Stomach (tissue), 9 donors: ENCODE results near the gene PPP4C. TPM values are rescaled to one million over a fixed set of nuclear protein-coding genes. Genes with fewer than 3 reads are reported as not detected.

Experiments used
- DNase-seq, 2 donors: peaks; one replicate each; pipeline versions ENCODE4 v3.0.0 to v3.0.0-alpha.2; 2013 to 2019
- H3K27ac ChIP-seq, 5 donors: fragments of 200-600 bp in 4 of 5; sonication (generic) in 4 of 5; one replicate each; pipeline ENCODE4 v1.5.1; 2013 to 2019; ENCODE audit warnings: mild to moderate bottlenecking in 1 of 5, moderate library complexity in 1 of 5
- H3K27me3 ChIP-seq, 3 donors: fragments of 200-600 bp; sonication (generic); one replicate each; pipeline ENCODE4 v1.5.1; 2017 to 2019; ENCODE audit warnings: mixed run types in 1 of 3
- H3K36me3 ChIP-seq, 4 donors: fragments of 200-600 bp; sonication (generic); 1 replicate in 3 of 4; 2 replicates in 1 of 4; pipeline ENCODE4 v1.5.1; 2016 to 2019
- H3K4me1 ChIP-seq, 4 donors: fragments of 200-600 bp; sonication (generic); one replicate each; pipeline ENCODE4 v1.5.1; 2016 to 2019
- H3K4me3 ChIP-seq, 4 donors: fragments of 200-600 bp; sonication (generic) in 3 of 4; one replicate each; pipeline ENCODE4 v1.5.1; 2016 to 2019; ENCODE audit warnings: mild to moderate bottlenecking in 1 of 4
- H3K9me3 ChIP-seq, 4 donors: fragments of 200-600 bp; sonication (generic); one replicate each; pipeline ENCODE4 v1.5.1; 2016 to 2019
- EP300 ChIP-seq: sonication (generic); formaldehyde crosslinking; IDR thresholded peaks from one replicate; pipeline ENCODE4 v1.6.1; 2017; ENCODE audit warnings: antibody characterized with exemption
- POLR2A ChIP-seq, 4 donors: fragments of 450-650 bp; IDR thresholded peaks; one replicate each; pipeline ENCODE4 v1.6.1; 2016; ENCODE audit warnings: antibody characterized with exemption in 4 of 4, control low read depth in 2 of 4, mild to moderate bottlenecking in 1 of 4, moderate library complexity in 1 of 4
- POLR2AphosphoS5 ChIP-seq, 3 donors: sonication (generic); formaldehyde crosslinking; IDR thresholded peaks; one replicate each; pipeline ENCODE4 v1.6.1; 2016; ENCODE audit warnings: antibody characterized with exemption in 3 of 3
- WGBS, 5 donors: extraction: QIAGEN DNeasy Blood & Tissue Kit in 3 of 5; methylation state at CpG; one replicate each; pipeline versions ENCODE4 v1.1.5 to v1.1.7; 2013 to 2018; 5-methylcytosine and 5-hydroxymethylcytosine counted together
- intact Hi-C: fragments of 100-400 bp; cut with DNase I; formaldehyde crosslinking; loops from one replicate; pipeline ENCODE4 v1.15.1; 2023; ENCODE audit warnings: low total_unique reads
- polyA plus RNA-seq, 3 donors: library from polyadenylated mRNA; stranded (reverse); fragments of 200-250 nt; gene quantifications; one replicate each; pipeline ENCODE4 v1.2.3, GENCODE V29; 2013
- total RNA-seq, 5 donors: library from RNA; depleted of rRNA; stranded (reverse); fragments of >200 nt; gene quantifications; one replicate each; pipeline versions ENCODE4 v1.1.0 to v1.2.3, GENCODE V29; 2014 to 2016
- TF ChIP-seq, protein P1 (sequence below), 7 experiments: fragments of 450-650 bp in 4 of 7; fragments of 200-600 bp in 3 of 7; sonication (generic) in 3 of 7; IDR thresholded peaks; one replicate each; pipeline ENCODE4 v1.5.1; 2016 to 2019; ENCODE audit warnings: antibody characterized with exemption in 7 of 7, control low read depth in 2 of 7, mild to moderate bottlenecking in 1 of 7
- donor health status: healthy with polysubstance abuse.
- donor health status: Bipolar disorder and iron deficiency.
- donor health status: healthy.

The PPP4C gene
- total and polyA plus RNA-seq, 8 donors = 21.4 to 118 (median 74.2) TPM

GRCh38 chr16:30052671-30053372 is 23.0 kb upstream of the PPP4C start:
- Histone ChIP-seq H3K9me3 (no peaks in the 10 kb centered on the region), H3K4me3 (peak overlapping the region; percentile 58 to 84 (median 72)), H3K27ac (peak overlapping the region in 4 of 5 donors; percentile 38 to 60 (median 48)), H3K4me1 (peaks cover 23 to 37% (median 29%) of the 10 kb centered on the region in 4 donors), H3K36me3 (no peaks in the 10 kb centered on the region), H3K27me3 (no peaks in the 10 kb centered on the region)
- intact Hi-C loops = no loop called here
- DNase-seq = peak; percentile 95 to 97
- WGBS, 5 donors = 3 to 5% (median 5%) methylated on average over 41 to 58 of the region's 58 CpGs
- peak; percentile 75 to 97 (median 81) for TF ChIP-seq POLR2AphosphoS5 (IDR thresholded peaks at IDR 0.05)
- no peak for TF ChIP-seq POLR2A (IDR thresholded peaks at IDR 0.05)

DNA sequence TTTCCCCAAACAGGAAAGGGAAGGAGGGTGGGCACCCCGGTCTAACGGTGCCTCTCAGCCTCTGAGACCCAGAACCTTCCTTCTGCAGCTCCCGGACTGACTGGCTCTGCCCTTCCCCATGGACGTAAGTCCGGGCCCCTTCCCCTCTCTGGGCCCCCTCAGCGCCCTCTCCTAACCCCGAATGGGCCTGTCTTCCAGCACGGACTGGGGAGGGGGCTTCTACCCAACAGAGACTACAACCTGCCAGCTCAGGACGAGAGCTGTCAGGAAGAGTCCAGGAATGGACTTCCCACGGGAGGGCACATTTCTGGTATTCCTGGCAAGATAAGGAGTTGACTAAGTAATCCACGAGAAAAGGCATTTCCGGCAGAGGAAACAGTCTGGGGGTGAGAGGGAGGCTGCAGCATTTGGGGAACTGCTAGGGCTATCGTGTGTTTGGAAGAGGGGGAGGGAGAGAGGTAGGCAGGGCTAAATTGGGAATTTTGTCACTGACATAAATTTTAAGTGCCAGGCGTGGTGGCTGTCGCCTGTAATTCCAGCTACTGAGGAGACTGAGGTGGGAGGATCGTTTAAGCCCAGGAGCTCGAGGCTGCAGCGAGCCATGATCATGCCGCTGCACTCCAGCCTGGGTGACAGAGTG is 22.3 kb upstream of the PPP4C start:
- no peak for TF ChIP-seq POLR2A (IDR thresholded peaks at IDR 0.05)
- no peak for TF ChIP-seq POLR2AphosphoS5 (IDR thresholded peaks at IDR 0.05)
- TF ChIP-seq, protein P1, sequence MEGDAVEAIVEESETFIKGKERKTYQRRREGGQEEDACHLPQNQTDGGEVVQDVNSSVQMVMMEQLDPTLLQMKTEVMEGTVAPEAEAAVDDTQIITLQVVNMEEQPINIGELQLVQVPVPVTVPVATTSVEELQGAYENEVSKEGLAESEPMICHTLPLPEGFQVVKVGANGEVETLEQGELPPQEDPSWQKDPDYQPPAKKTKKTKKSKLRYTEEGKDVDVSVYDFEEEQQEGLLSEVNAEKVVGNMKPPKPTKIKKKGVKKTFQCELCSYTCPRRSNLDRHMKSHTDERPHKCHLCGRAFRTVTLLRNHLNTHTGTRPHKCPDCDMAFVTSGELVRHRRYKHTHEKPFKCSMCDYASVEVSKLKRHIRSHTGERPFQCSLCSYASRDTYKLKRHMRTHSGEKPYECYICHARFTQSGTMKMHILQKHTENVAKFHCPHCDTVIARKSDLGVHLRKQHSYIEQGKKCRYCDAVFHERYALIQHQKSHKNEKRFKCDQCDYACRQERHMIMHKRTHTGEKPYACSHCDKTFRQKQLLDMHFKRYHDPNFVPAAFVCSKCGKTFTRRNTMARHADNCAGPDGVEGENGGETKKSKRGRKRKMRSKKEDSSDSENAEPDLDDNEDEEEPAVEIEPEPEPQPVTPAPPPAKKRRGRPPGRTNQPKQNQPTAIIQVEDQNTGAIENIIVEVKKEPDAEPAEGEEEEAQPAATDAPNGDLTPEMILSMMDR (IDR thresholded peaks at IDR 0.05) = no peak
- no peak for TF ChIP-seq EP300
- peak overlapping the region; percentile 58 to 84 (median 72) for H3K4me3 ChIP-seq
- H3K27me3 ChIP-seq = no peaks in the 10 kb centered on the region
- H3K4me1 ChIP-seq = peaks cover 23 to 37% (median 29%) of the 10 kb centered on the region in 4 donors
- no peaks in the 10 kb centered on the region for H3K36me3 ChIP-seq
- WGBS, 5 donors = 4 to 12% (median 9%) methylated on average over 16 to 19 of the region's 19 CpGs
- H3K27ac ChIP-seq = peak overlapping the region in 4 of 5 donors; percentile 38 to 60 (median 48)
- intact Hi-C loops = no loop called here
- DNase-seq = peak in 1 of 2 donors; percentile 44
- H3K9me3 ChIP-seq = no peaks in the 10 kb centered on the region

DNA sequence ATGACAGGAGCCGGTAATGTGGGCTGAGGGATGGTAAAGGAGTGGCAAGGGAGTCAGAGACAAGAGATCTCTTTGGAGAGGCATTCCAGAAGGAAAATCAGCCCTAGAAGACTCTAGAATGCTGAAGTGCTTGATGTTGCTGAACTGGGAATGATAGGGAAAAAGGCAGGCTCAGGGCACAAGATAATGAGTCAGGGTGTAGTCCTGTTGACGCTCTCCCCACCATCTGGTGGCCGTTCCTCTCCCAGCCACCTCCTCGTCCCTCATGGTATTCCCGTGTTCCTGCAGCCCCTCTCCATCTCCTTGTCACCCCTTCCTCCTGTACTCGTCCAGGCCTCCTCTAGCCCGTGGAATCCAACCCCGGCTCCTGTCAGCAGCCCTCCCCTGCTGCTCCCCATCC is 21.3 kb upstream of the PPP4C start:
- WGBS, 5 donors = 78 to 90% (median 82%) methylated on average over 8 of the region's 8 CpGs
- no peak for DNase-seq

GRCh38 chr16:30054959-30055553 is 20.7 kb upstream of the PPP4C start:
- 28 to 36% (median 29%) methylated on average over 9 to 10 of the region's 10 CpGs for WGBS, 5 donors
- no peaks in the 10 kb centered on the region for H3K27me3 ChIP-seq
- no peaks in the 10 kb centered on the region for H3K9me3 ChIP-seq
- H3K27ac ChIP-seq = peak overlapping the region in 2 of 5 donors; percentile 19 to 26
- TF ChIP-seq, protein P1 (IDR thresholded peaks at IDR 0.05) = peak in 3 of 7 experiments; percentile 27 to 45 (median 33)
- TF ChIP-seq EP300 = no peak
- intact Hi-C loops = no loop called here
- H3K4me3 ChIP-seq = no peak overlapping the region
- peak; percentile 60 to 77 for DNase-seq
- peaks cover 23 to 39% (median 31%) of the 10 kb centered on the region in 4 donors for H3K4me1 ChIP-seq
- H3K36me3 ChIP-seq = no peaks in the 10 kb centered on the region

More for the DNA sequence above, 21.3 kb upstream of the PPP4C start:
- no peak overlapping the region for H3K27ac ChIP-seq
- no peaks in the 10 kb centered on the region for H3K36me3 ChIP-seq
- TF ChIP-seq EP300 = no peak
- no peak for TF ChIP-seq POLR2A (IDR thresholded peaks at IDR 0.05)
- TF ChIP-seq POLR2AphosphoS5 (IDR thresholded peaks at IDR 0.05) = no peak
- TF ChIP-seq, protein P1 (IDR thresholded peaks at IDR 0.05) = no peak
- intact Hi-C loops = no loop called here
- peaks cover 23 to 37% (median 29%) of the 10 kb centered on the region in 4 donors for H3K4me1 ChIP-seq
- H3K9me3 ChIP-seq = no peaks in the 10 kb centered on the region
- no peaks in the 10 kb centered on the region for H3K27me3 ChIP-seq
- H3K4me3 ChIP-seq = no peak overlapping the region
